WI38 (cell line): ENCODE measurements around the gene PTGES2.

ENCODE experiments used
- H3K4me3 ChIP-seq: 2 replicates; pipeline ENCODE4 v1.5.1; 2011; ENCODE audit warnings: low read depth, mild to moderate bottlenecking, control low read depth, low read length
- CTCF ChIP-seq: IDR thresholded peaks from 2 replicates; pipeline ENCODE4 v1.5.1; 2012; ENCODE audit warnings: low read depth, mild to moderate bottlenecking, control low read depth, low read length

The PTGES2 gene

DNA sequence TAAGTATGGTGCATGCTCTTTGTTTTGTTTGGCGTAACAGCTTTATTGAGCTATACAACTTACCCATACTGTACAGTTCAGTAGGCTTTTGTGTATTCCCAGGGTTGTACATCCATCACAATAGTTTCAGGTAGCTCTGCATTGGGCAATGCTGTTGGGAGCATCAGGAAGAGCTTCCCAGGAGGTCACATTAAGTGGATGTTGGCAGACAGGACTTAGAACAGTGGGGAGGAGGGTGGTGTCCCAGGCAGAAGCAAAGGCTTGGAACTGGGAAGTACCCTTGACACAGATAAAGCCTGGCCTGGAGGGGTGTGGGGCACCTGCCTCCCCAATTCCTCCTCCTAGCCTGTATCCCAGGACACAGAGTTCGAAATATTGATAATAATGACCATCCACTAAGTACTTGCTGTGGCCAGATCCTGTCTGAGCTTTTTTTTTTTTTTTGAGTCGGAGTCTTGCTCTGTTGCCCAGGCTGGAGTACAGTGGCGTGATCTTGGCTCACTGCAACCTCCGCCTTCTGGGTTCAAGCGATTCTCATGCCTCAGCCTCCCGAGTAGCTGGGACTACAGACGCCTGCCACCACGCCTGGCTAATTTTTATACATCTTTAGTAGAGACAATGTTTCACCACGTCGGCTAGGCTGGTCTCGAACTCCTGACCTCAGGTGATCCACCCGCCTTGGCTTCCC is 33.8 kb upstream of the PTGES2 start:
- peak overlapping the region; percentile 88 for H3K4me3 ChIP-seq
- TF ChIP-seq CTCF: no peak

- no peak for TF ChIP-seq CTCF
- peak overlapping the region; percentile 88 for H3K4me3 ChIP-seq
These were observed 33.1 kb upstream of the PTGES2 start for GRCh38 chr9:128160603-128160987.

DNA sequence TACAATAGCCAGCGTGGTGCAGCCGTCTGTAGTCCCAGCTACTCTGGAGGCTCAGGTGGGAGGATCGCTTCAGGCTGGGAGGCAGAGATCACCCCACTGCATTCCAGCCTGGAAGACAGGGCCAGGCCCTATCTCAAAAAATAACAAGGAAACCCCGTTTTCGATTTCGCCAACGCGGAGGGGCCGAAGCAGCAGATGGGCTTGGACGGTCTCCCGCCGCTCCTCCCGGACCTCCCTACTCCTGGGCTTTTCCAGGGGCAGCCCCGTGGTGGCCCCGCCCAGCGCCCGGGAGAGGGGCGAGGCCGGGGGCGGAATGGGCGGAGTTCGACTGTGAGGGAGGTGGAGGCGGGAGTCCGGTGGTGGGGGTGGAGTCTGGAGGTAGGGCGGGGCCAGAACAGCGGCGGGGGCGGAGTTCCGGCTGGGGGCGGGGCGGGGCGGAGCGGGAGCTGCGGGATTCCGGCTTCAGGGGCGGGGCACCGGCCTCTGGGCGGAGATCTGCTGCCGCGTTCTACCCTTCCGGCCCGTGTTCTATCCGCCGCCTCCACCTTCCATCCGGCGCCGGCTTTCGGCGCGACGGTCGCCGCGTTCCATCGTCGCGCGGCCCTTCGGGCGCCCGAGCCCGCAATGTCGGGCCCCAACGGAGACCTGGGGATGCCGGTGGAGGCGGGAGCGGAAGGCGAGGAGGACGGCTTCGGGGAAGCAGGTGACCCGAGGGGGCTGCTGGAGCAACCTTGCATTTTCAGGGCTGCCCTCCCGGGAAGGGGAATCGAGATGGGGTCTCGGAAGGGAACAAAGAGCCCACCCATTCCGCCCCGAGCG is 32.5 kb upstream of the PTGES2 start, which contains the start of gene BBLN:
TSS of gene BBLN (plus strand) at position 482 of the 819 bp plus-strand sequence. CDS start at position 625, 143 bp downstream.
- peak within 1 kb of the TSS; percentile 88 for H3K4me3 ChIP-seq
- no peak for TF ChIP-seq CTCF

DNA sequence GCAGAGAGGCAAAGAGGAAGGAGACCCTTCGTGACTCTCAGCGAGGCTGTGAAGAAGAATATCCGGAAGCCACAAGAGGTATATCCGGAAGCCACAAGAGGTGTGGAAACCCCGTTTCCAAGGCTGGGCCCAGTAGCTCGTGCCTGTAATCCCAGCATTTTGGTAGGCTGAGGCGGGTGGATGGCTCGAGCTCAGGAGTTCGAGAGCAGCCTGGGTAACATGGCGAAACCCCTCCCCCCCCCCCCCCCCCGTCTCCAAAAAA is 31.9 kb upstream of the PTGES2 start:
- H3K4me3 ChIP-seq: peak overlapping the region; percentile 46
- no peak for TF ChIP-seq CTCF

- H3K4me3 ChIP-seq: no peak overlapping the region
- TF ChIP-seq CTCF: no peak
These were observed 28.4 kb upstream of the PTGES2 start for GRCh38 chr9:128155736-128156500.

DNA sequence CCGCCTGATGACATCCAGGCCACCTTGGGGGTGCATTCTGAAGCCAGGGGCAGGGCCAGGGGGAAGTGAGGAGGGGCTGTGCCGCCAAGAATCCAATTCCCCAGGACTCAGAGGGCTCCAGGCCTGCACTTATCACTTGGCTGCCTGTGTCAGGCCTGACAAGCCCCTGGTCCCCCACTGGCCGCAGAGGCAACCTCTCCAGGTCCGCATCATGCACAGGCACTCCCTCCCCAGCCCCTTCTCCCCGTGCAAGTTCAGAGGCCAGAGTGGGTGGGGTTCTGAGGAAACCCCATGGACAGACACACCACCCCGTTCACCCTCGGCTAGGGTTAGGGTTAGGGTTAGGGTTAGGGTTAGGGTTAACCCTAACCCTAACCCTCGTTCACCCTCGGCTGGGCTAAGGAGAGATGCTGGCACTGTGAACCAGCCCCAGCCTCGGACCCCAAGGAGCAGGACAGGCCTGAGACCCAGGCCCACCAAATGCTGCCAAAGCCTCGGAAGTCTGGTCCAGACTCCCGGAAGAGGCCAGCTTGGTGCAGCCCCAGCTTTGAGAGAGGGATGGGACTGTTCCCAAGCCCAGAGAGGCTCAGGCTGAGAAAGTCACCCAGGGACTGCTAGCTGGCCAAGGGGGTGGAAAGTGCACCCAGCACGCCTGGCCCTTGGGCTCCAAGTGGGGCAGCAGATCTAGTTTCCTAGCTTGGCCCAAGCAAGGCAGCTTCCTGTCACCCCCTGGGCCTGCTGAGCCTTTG is 26.6 kb upstream of the PTGES2 start:
- no peak for TF ChIP-seq CTCF
- H3K4me3 ChIP-seq: no peak overlapping the region
